ENCODE results near the gene ZBTB7C.

The ZBTB7C gene

DNA sequence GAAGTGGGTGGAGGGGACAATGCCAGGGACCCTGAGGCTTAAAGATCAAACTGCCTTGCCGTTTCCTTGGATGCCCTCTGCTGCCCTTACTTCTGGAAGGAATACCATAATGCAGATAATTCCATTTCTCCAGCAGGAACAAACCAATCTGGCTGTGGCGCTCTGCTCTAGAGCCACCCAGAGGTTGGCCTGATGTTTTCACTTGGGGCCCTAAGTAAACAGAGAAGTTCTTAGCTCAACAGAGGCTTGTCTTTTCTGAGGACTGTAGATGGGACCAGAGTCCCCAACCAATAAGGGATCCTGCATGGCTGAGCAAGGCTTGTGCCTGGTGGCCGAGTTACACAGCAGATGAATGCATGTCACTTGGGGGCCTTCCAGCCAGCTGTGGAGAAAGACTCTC is 230.2 kb downstream of the ZBTB7C start:
- Histone ChIP-seq H3K9me3 (ENCODE audit: control insufficient read depth in 5 of 5, low read length in 5 of 5) (peaks cover 0 to 2% (median 0%) of the 10 kb centered on the region in 5 donors), H3K27me3 (ENCODE audit: control insufficient read depth in 5 of 5, insufficient read depth in 4 of 5, low read length in 5 of 5) (no peaks in the 10 kb centered on the region), H3K36me3 (ENCODE audit: control insufficient read depth in 5 of 5, insufficient read depth in 5 of 5, low read length in 5 of 5) (no peaks in the 10 kb centered on the region), H3K27ac (ENCODE audit: low read depth, low read length) (no peak overlapping the region), H3K4me1 (ENCODE audit: control insufficient read depth in 5 of 5, insufficient read depth in 5 of 5, low read length in 5 of 5) (no peaks in the 10 kb centered on the region), H3K4me3 (ENCODE audit: low read depth in 1 of 5, low read length in 5 of 5) (no peak overlapping the region), H3K9ac (ENCODE audit: low read length in 5 of 5) (no peak overlapping the region)

DNA sequence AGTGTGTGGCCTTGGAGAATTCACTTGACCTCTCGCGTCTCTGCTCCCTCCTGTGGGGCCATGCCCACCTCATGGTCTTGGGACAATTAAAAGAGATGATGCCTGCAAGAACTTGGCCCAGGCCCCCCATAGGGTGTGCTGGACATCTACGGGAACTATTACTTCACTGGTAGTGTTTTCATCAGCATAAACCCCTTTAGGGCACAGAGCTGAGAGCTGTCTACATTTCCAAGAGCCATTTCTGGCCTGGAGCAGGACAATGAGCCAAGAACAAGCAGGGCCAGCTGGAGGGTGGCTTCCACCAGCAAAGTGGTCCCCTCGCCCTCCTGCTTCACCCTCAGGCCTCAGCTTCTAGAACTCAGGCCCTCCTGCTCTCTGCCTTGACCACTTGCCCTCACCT is 232.3 kb downstream of the ZBTB7C start:
- H3K27me3 ChIP-seq (ENCODE audit: control insufficient read depth in 5 of 5, insufficient read depth in 4 of 5, low read length in 5 of 5), result no peaks in the 10 kb centered on the region
- H3K9ac ChIP-seq (ENCODE audit: low read length in 5 of 5), result no peak overlapping the region
- H3K9me3 ChIP-seq (ENCODE audit: control insufficient read depth in 5 of 5, low read length in 5 of 5), result peaks cover 0 to 2% (median 0%) of the 10 kb centered on the region in 5 donors
- no peaks in the 10 kb centered on the region for H3K36me3 ChIP-seq (ENCODE audit: control insufficient read depth in 5 of 5, insufficient read depth in 5 of 5, low read length in 5 of 5)
- H3K4me1 ChIP-seq (ENCODE audit: control insufficient read depth in 5 of 5, insufficient read depth in 5 of 5, low read length in 5 of 5), result no peaks in the 10 kb centered on the region
- H3K4me3 ChIP-seq (ENCODE audit: low read depth in 1 of 5, low read length in 5 of 5), result no peak overlapping the region
- no peak overlapping the region for H3K27ac ChIP-seq (ENCODE audit: low read depth, low read length)

DNA sequence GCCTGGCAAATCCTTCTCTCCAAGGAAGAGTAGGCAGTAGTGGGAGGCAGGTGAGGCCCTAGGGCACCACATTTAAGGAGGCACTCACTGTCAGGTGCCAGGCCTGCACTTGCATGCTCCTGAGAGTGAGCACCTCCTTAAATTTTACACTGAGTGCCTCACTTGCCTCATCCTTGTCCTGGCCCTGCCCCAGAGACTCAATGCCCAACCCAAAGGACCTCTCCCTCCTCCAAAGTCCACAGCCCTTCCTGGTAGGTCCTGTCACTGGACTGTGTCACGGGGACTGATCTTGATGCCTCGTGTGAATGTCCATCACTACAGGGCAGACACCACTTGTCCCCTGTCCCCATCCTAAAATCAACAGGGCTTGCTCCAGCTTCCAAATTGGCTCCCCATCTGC is 235.6 kb downstream of the ZBTB7C start:
- Histone ChIP-seq H3K27ac (ENCODE audit: low read depth, low read length) (no peak overlapping the region), H3K4me3 (ENCODE audit: low read depth in 1 of 5, low read length in 5 of 5) (no peak overlapping the region), H3K4me1 (ENCODE audit: control insufficient read depth in 5 of 5, insufficient read depth in 5 of 5, low read length in 5 of 5) (no peaks in the 10 kb centered on the region), H3K9ac (ENCODE audit: low read length in 5 of 5) (no peak overlapping the region), H3K27me3 (ENCODE audit: control insufficient read depth in 5 of 5, insufficient read depth in 4 of 5, low read length in 5 of 5) (no peaks in the 10 kb centered on the region), H3K9me3 (ENCODE audit: control insufficient read depth in 5 of 5, low read length in 5 of 5) (no peaks in the 10 kb centered on the region), H3K36me3 (ENCODE audit: control insufficient read depth in 5 of 5, insufficient read depth in 5 of 5, low read length in 5 of 5) (no peaks in the 10 kb centered on the region)

DNA sequence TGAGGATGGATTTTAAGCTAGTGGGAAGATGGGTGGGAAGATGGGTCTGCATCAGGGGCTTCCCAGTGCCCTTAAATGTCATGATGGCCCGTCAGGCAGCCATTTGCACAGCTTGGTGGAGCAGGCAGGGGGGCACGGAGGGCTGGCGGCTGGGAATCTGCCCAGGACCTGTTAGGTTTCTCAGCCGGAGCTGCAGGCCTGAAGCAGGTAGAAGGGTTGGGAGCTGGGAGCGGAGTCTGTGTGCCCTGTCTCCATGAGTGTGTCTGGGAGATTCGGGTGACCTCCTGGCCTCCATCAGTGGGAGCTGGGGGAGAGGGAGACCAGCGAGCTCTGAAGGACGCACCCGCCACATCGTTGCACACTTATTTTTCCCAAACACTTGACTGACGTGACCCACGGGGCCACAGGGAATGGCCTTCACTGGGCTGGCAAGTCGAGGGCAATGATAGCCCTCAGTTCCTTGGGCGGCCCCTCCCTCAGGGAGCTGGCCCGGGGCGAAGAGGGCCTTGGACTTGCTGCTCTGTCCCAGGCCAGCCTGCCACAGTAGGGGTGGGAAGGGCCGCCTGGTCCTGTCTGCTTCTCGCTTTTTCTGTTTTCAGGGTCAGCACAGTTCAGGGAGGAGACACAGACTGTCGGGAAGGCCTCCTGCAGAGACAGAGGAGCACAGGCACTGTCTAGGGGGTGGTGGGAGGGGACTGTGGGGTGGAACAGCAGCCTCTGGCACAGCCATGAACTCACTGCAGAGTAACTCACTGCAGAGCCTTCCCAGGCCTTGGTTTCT is 236.8 kb downstream of the ZBTB7C start:
- H3K36me3 ChIP-seq (ENCODE audit: control insufficient read depth in 5 of 5, insufficient read depth in 5 of 5, low read length in 5 of 5), result no peaks in the 10 kb centered on the region
- no peak overlapping the region for H3K27ac ChIP-seq (ENCODE audit: low read depth, low read length)
- no peaks in the 10 kb centered on the region for H3K9me3 ChIP-seq (ENCODE audit: control insufficient read depth in 5 of 5, low read length in 5 of 5)
- H3K9ac ChIP-seq (ENCODE audit: low read length in 5 of 5), result no peak overlapping the region
- H3K27me3 ChIP-seq (ENCODE audit: control insufficient read depth in 5 of 5, insufficient read depth in 4 of 5, low read length in 5 of 5), result no peaks in the 10 kb centered on the region
- peaks cover 0 to 8% (median 7%) of the 10 kb centered on the region in 5 donors for H3K4me1 ChIP-seq (ENCODE audit: control insufficient read depth in 5 of 5, insufficient read depth in 5 of 5, low read length in 5 of 5)
- H3K4me3 ChIP-seq (ENCODE audit: low read depth in 1 of 5, low read length in 5 of 5), result no peak overlapping the region

DNA sequence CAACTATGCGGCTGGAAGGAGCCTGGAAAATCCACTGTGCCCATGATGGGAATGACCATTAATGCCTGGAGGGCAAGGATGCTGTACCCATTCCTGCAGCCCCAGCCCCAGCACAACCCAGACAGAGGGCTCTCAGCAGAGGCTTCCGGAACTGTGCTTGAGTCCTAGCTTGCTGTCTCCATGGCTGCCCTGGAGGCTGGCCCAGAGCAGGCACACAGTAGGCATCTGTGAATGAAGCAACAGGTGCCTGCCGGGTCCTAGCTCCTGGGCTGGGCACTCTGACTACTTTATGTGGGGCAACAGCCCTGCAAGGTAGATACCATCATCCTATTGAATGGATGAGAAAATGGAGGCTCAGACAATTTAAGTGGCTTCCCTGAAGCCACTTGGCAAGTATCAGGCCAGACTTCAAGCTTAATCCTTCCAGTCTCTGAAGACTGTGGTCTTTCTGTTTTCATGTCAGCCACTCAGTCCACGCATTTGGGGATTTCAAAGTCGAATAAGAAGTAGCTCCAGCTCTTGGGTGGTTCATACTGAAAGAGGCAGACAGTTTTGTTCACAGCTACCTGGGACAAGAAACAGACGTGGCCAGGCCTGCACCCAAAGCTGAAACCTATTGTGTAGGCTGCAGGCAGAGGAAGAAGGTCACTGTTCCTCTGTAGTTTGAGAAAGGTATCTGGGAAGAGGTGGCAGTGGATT is 237.5 kb downstream of the ZBTB7C start:
- H3K9me3 ChIP-seq (ENCODE audit: control insufficient read depth in 5 of 5, low read length in 5 of 5), result no peaks in the 10 kb centered on the region
- no peak overlapping the region for H3K4me3 ChIP-seq (ENCODE audit: low read depth in 1 of 5, low read length in 5 of 5)
- H3K27ac ChIP-seq (ENCODE audit: low read depth, low read length), result no peak overlapping the region
- no peaks in the 10 kb centered on the region for H3K27me3 ChIP-seq (ENCODE audit: control insufficient read depth in 5 of 5, insufficient read depth in 4 of 5, low read length in 5 of 5)
- H3K4me1 ChIP-seq (ENCODE audit: control insufficient read depth in 5 of 5, insufficient read depth in 5 of 5, low read length in 5 of 5), result peaks cover 4 to 15% (median 15%) of the 10 kb centered on the region in 5 donors
- no peak overlapping the region for H3K9ac ChIP-seq (ENCODE audit: low read length in 5 of 5)
- no peaks in the 10 kb centered on the region for H3K36me3 ChIP-seq (ENCODE audit: control insufficient read depth in 5 of 5, insufficient read depth in 5 of 5, low read length in 5 of 5)

DNA sequence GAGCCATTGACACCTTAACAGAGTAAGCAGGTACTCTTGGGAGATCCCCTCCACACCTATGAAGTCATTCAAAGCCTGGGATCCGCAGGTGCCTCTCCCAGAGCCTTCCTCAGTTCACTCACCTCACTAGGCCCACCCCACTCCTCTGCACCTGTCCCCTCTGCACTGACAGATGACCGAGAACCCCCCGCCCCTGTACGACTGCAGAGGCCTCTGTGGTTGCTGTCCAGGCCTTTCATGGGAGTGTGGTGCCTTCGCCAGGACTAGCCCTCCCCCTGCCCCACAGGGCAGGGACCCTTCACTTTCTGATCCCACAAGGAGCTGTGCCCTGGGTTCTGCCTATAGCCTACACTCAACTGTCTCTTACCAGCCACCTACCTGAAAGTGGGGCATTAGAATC is 238.5 kb downstream of the ZBTB7C start:
- Histone ChIP-seq H3K27me3 (ENCODE audit: control insufficient read depth in 5 of 5, insufficient read depth in 4 of 5, low read length in 5 of 5) (no peaks in the 10 kb centered on the region), H3K4me1 (ENCODE audit: control insufficient read depth in 5 of 5, insufficient read depth in 5 of 5, low read length in 5 of 5) (peaks cover 5 to 25% (median 20%) of the 10 kb centered on the region in 5 donors), H3K27ac (ENCODE audit: low read depth, low read length) (no peak overlapping the region), H3K4me3 (ENCODE audit: low read depth in 1 of 5, low read length in 5 of 5) (no peak overlapping the region), H3K9ac (ENCODE audit: low read length in 5 of 5) (no peak overlapping the region), H3K36me3 (ENCODE audit: control insufficient read depth in 5 of 5, insufficient read depth in 5 of 5, low read length in 5 of 5) (no peaks in the 10 kb centered on the region), H3K9me3 (ENCODE audit: control insufficient read depth in 5 of 5, low read length in 5 of 5) (no peaks in the 10 kb centered on the region)

DNA sequence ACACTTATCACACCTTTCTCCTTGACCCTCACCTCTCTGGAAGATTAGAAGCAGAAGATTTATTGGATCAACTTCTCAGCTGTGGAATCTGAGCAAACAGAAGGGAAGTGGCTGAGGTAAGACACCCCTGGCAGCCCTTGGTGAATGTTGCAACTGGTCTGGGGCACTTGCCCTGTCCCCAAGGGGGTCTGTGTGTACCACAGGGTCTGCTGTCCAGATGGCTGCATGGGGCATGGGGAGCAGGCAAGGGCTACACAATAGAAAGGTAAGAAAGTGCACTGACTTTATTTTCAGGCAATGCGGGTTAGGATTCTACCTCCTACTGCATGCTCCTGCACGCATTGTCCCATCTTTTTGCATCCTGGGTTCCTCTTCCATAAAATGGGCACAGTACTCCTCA is 240.3 kb downstream of the ZBTB7C start:
- Histone ChIP-seq H3K9me3 (ENCODE audit: control insufficient read depth in 5 of 5, low read length in 5 of 5) (no peaks in the 10 kb centered on the region), H3K9ac (ENCODE audit: low read length in 5 of 5) (no peak overlapping the region), H3K27me3 (ENCODE audit: control insufficient read depth in 5 of 5, insufficient read depth in 4 of 5, low read length in 5 of 5) (no peaks in the 10 kb centered on the region), H3K36me3 (ENCODE audit: control insufficient read depth in 5 of 5, insufficient read depth in 5 of 5, low read length in 5 of 5) (no peaks in the 10 kb centered on the region), H3K27ac (ENCODE audit: low read depth, low read length) (no peak overlapping the region), H3K4me3 (ENCODE audit: low read depth in 1 of 5, low read length in 5 of 5) (no peak overlapping the region), H3K4me1 (ENCODE audit: control insufficient read depth in 5 of 5, insufficient read depth in 5 of 5, low read length in 5 of 5) (peaks cover 5 to 38% (median 21%) of the 10 kb centered on the region in 5 donors)

DNA sequence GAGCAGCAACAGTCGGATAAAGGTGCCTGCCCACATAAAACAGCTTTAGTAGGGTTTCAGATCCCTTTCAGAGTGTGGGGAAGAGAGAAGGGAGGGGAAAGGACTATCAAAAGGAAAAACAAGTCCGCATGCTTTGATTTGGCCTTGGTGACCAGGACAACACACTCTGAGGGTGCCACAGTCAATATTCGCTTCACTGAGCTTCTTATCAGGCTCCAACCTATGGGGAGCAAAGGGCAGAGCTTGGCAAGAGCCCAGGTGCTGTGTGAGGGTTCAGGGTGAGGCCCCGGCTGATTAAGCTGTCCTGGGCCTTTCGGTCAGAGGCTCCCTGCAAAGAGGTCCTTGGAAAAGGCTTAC is 241.3 kb downstream of the ZBTB7C start:
- no peaks in the 10 kb centered on the region for H3K27me3 ChIP-seq (ENCODE audit: control insufficient read depth in 5 of 5, insufficient read depth in 4 of 5, low read length in 5 of 5)
- H3K27ac ChIP-seq (ENCODE audit: low read depth, low read length), result no peak overlapping the region
- no peak overlapping the region for H3K4me3 ChIP-seq (ENCODE audit: low read depth in 1 of 5, low read length in 5 of 5)
- no peaks in the 10 kb centered on the region for H3K36me3 ChIP-seq (ENCODE audit: control insufficient read depth in 5 of 5, insufficient read depth in 5 of 5, low read length in 5 of 5)
- H3K4me1 ChIP-seq (ENCODE audit: control insufficient read depth in 5 of 5, insufficient read depth in 5 of 5, low read length in 5 of 5), result peaks cover 5 to 43% (median 21%) of the 10 kb centered on the region in 5 donors
- H3K9ac ChIP-seq (ENCODE audit: low read length in 5 of 5), result no peak overlapping the region
- H3K9me3 ChIP-seq (ENCODE audit: control insufficient read depth in 5 of 5, low read length in 5 of 5), result no peaks in the 10 kb centered on the region

DNA sequence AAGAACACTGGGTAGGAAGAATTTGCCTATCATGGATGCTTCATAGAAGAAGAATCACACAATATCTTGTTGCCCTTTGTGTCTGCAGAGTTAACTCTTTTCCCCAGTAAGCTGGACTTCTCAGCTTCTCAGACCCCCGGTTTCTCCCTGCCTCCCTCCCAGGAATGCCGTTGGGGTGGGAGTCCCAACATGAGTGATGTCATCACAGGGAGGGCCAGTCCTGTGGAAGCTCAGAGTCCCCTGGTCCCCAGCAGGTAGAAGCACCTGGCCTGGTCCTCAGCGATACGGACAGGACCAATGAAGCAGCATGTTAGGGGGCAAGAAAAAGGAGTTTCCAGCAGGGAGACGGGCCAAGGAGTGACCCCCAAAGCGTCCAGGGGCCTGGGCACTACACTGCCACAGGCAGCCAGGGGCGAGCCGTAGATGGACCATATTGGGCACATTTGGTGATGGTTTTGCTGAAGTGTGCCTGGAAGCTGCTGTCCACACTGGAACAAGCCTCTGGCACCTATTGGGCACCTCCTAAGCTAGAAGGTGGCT is 242.8 kb downstream of the ZBTB7C start:
- no peak overlapping the region for H3K9ac ChIP-seq (ENCODE audit: low read length in 5 of 5)
- H3K4me1 ChIP-seq (ENCODE audit: control insufficient read depth in 5 of 5, insufficient read depth in 5 of 5, low read length in 5 of 5), result peaks cover 7 to 52% (median 27%) of the 10 kb centered on the region in 5 donors
- no peaks in the 10 kb centered on the region for H3K36me3 ChIP-seq (ENCODE audit: control insufficient read depth in 5 of 5, insufficient read depth in 5 of 5, low read length in 5 of 5)
- no peaks in the 10 kb centered on the region for H3K27me3 ChIP-seq (ENCODE audit: control insufficient read depth in 5 of 5, insufficient read depth in 4 of 5, low read length in 5 of 5)
- no peak overlapping the region for H3K27ac ChIP-seq (ENCODE audit: low read depth, low read length)
- H3K4me3 ChIP-seq (ENCODE audit: low read depth in 1 of 5, low read length in 5 of 5), result peak overlapping the region in 2 of 5 donors; percentile 6 to 22
- no peaks in the 10 kb centered on the region for H3K9me3 ChIP-seq (ENCODE audit: control insufficient read depth in 5 of 5, low read length in 5 of 5)

DNA sequence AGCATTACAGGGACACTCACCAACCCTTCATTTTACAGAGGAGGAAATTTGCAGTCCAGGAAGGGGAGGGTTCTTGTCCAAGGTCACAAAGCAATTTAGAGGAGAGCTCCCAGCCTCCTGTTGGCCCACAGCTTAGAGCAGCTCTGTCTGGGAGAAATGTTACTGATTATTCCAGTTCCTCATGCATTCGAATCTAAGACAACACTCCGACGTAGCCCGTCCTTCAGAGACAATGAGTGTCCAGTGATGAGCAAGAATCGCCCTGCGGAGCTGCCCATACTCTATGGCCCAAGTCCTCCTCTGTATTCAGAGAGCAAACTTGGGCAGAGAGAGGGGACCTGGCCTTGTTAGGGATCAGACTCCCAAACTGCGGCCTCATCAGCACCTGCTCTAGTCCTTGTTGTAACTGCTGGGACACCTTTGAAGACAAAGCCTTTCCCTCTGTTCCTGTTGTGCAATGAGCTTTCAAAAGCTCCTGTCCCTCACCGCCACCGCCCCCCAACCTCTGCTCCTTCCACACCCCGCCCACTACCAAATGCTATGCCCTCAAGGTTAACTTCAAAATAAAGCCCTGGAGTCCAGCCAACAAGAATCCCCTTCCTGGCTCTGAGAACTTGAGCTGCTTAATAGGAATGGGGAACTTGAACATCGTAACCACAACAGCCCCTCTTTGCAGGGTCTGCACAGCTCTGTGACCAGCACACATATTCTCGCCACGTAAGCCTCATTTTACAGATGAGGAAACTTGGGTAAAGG is 243.9 kb downstream of the ZBTB7C start:
- H3K9me3 ChIP-seq (ENCODE audit: control insufficient read depth in 5 of 5, low read length in 5 of 5), result no peaks in the 10 kb centered on the region
- H3K27ac ChIP-seq (ENCODE audit: low read depth, low read length), result no peak overlapping the region
- H3K36me3 ChIP-seq (ENCODE audit: control insufficient read depth in 5 of 5, insufficient read depth in 5 of 5, low read length in 5 of 5), result no peaks in the 10 kb centered on the region
- H3K27me3 ChIP-seq (ENCODE audit: control insufficient read depth in 5 of 5, insufficient read depth in 4 of 5, low read length in 5 of 5), result no peaks in the 10 kb centered on the region
- H3K4me3 ChIP-seq (ENCODE audit: low read depth in 1 of 5, low read length in 5 of 5), result no peak overlapping the region
- no peak overlapping the region for H3K9ac ChIP-seq (ENCODE audit: low read length in 5 of 5)
- H3K4me1 ChIP-seq (ENCODE audit: control insufficient read depth in 5 of 5, insufficient read depth in 5 of 5, low read length in 5 of 5), result peaks cover 7 to 57% (median 34%) of the 10 kb centered on the region in 5 donors
